Right forelimb (tissue), 1 donor: Measurements from ENCODE around the gene MLC1.

Source experiments
- DNase-seq: peaks from one replicate; pipeline ENCODE4 v3.0.0-alpha.2; 2018

MLC1 gene

DNA sequence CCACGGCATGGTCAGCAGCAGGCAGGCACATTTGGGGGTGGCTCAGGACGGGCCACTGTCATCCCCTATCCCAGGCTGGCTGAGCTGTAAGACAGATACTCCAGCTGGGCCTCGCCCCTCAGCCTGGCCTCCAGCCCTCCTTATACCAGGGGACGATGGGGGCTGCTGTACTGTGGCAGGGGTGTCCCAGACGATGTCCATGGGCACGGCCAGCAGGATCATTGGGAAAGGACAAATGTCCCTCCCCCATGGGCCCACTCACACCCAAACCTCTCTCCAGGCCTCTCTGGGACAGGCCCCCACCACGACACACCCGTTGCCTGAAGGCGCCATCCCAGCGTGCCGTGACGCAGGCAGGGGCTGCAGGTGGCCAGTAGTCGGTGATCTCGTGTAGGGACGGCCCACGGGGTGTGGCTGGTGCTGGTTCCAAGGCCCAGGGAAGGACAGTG lies 71.1 kb downstream of the MLC1 start:
- DNase-seq = no peak

DNA sequence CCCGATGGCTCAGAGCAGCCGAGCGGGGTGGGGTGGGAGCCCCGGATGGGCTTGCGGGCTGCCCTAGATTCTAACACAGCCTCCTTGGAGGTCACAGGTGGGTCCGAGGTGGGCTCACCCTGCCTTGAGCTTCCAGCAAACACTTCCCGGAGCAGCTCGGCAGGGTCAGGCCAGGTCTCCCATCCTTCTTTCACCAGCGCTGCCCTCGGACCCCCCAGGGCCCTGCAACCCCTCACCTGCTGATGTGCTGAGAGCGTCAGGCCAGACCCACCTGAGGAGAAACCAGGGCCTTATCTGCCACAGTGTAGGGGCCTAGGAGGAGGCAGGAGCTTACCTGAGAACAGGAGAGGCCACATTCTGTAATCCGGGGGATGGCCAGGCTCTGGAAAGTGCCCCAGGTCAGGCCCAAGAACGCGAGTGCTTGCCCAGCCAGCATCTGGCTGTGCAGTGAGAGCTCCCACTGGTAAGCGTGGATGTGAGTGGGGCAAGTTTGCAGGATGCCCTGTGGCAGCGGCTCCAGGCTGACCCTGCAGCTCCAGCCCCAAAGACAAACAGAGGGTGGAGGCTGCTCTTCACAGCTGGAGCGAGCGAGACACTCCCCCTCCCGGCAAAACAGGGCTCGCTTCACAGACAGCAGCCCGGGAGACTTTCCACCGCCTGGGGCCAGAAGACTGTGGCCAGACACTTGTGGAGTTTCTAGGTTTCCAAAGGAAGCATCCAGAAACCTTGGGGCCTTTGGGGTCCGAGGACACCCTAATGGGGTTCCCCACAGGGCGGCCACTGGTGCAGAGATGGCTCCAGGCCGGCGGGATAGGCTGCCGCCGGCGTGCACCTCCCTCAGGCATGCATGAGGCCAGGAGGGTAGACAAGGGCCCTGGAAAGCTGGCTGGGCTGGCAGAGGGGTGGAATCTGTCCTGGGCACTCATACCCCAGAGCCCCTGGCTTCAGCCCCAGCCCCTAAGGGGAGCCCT lies 72.7 kb downstream of the MLC1 start, which contains the start of gene IL17REL:
IL17REL (minus strand) TSS at position 555 of the 971 bp plus-strand sequence; CDS start at position 436, 119 bp downstream.
- DNase-seq = no peak

DNA sequence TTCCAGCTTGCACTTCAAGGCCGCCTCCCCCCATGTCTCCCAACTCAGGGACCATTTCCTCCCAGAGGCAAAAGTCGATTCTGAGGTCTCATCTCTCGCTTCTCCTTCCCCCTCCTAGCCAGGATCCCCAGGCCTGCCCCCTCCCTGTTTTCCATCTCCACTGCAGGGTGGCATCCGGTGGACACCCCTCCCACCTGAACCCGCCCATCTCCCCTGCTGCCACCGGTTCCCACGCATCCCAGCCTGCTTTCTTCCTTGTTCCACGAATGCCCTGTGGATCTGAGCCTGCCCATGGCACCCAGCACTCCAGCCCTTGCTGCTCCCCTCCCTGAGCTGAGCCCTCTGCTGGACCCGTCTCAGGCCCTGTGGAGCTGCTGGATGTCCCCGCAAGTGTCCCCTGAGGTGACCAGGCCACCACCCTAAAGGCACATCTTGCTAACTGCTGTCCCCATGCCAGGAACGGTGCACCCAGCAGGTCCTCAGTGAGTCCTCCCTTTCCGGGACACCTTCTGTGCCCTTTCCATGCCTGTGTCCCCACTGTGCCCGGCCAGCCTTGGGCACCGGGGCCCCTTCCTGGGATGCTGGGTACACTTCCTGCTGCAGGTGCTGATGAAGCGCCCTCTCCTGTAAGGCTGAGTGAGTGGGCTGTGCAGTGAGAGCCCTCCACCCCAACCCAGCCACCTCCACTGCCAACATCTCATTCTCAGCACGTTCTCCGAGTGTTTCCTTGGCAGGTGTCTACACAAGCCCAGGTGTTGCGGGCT lies 73.6 kb downstream of the MLC1 start:
- no peak for DNase-seq

GRCh38 chr22:50010676-50011446 lies 74.4 kb downstream of the MLC1 start:
- no peak for DNase-seq

GRCh38 chr22:50009765-50010675 lies 75.2 kb downstream of the MLC1 start:
- DNase-seq = no peak
